Mucosa of descending colon (tissue), 3 donors: Measurements from ENCODE around the gene SSR4. TPM values are rescaled to one million over a fixed set of nuclear protein-coding genes. Genes with fewer than 3 reads are reported as not detected.

Experiments used
- ATAC-seq: fragments of 200-7000 bp; cut with Tn5 transposase; one replicate; pipeline ENCODE4 v1.9.1; 2020; ENCODE audit warnings: mild to moderate bottlenecking, moderate library complexity
- DNase-seq, 3 donors: peaks; one replicate each; pipeline ENCODE4 v3.0.0-alpha.2; 2020
- H3K36me3 ChIP-seq: fragments of 200-600 bp; one replicate; pipeline ENCODE4 v1.8.0; 2021; ENCODE audit warnings: low read depth, mild to moderate bottlenecking
- H3K4me1 ChIP-seq: fragments of 200-600 bp; one replicate; pipeline ENCODE4 v1.8.0; 2021; ENCODE audit warnings: low read depth, mild to moderate bottlenecking
- H3K4me3 ChIP-seq: fragments of 200-600 bp; one replicate; pipeline ENCODE4 v1.8.0; 2021; ENCODE audit warnings: mild to moderate bottlenecking
- H3K9me3 ChIP-seq: fragments of 200-600 bp; one replicate; pipeline ENCODE4 v1.8.0; 2021; ENCODE audit warnings: mild to moderate bottlenecking
- CTCF ChIP-seq: fragments of 200-600 bp; IDR thresholded peaks from one replicate; pipeline ENCODE4 v1.8.0; 2022; ENCODE audit warnings: antibody characterized with exemption, mild to moderate bottlenecking
- intact Hi-C, 2 donors: fragments of 100-400 bp; cut with DNase I in 1 of 2; cut with micrococcal nuclease in 1 of 2; formaldehyde crosslinking; loops; one replicate each; pipeline versions ENCODE4 v1.11.0 to v1.11.1; 2022; cut with DNase I, micrococcal nuclease
- total RNA-seq, 3 donors: library from RNA; stranded (reverse); fragmentation: NEBNext Ultra II Directional in 2 of 3; extraction: Animal tissue kit (Norgen Biotek cat#: 25700) in 2 of 3; gene quantifications; one replicate each; pipeline versions ENCODE4 v1.2.1 to v1.2.4, GENCODE V29; 2021 to 2023
- donor health status: DM: no; HTN: no; CAD: no; lungs with moderate emphysema.
- donor health status: DM: no; HTN: no; CAD: no.
- donor health status: DM: no; HTN: yes; CAD: no.

SSR4 gene
- total RNA-seq, 3 donors from 2014 or later, result 129 to 297 (median 174) TPM

GRCh38 chrX:153782871-153783270 is 11.6 kb upstream of the SSR4 start:
- H3K4me3 ChIP-seq, result no peak overlapping the region
- intact Hi-C loops, result no loop called here
- no peaks in the 10 kb centered on the region for H3K9me3 ChIP-seq
- no peaks in the 10 kb centered on the region for H3K4me1 ChIP-seq
- TF ChIP-seq CTCF, result no peak
- no peaks in the 10 kb centered on the region for H3K36me3 ChIP-seq
- ATAC-seq (no peak), DNase-seq (no peak)

GRCh38 chrX:153783378-153784013 is 11.0 kb upstream of the SSR4 start:
- no peaks in the 10 kb centered on the region for H3K9me3 ChIP-seq
- H3K36me3 ChIP-seq, result no peaks in the 10 kb centered on the region
- H3K4me3 ChIP-seq, result no peak overlapping the region
- DNase-seq (no peak), ATAC-seq (no peak)
- intact Hi-C loops, result no loop called here
- TF ChIP-seq CTCF, result no peak
- H3K4me1 ChIP-seq, result no peaks in the 10 kb centered on the region

- intact Hi-C loops, result no loop called here
- H3K36me3 ChIP-seq, result no peaks in the 10 kb centered on the region
- ATAC-seq (no peak), DNase-seq (no peak)
- TF ChIP-seq CTCF, result no peak
- H3K9me3 ChIP-seq, result no peaks in the 10 kb centered on the region
- no peaks in the 10 kb centered on the region for H3K4me1 ChIP-seq
- no peak overlapping the region for H3K4me3 ChIP-seq
Observed at GRCh38 chrX:153784325-153784967, 10.0 kb upstream of the SSR4 start.

GRCh38 chrX:153786669-153787068 is 7.8 kb upstream of the SSR4 start:
- Histone ChIP-seq H3K9me3 (no peaks in the 10 kb centered on the region), H3K4me3 (no peak overlapping the region), H3K36me3 (no peaks in the 10 kb centered on the region), H3K4me1 (no peaks in the 10 kb centered on the region)
- no peak for ATAC-seq
- intact Hi-C loops, result no loop called here
- no peak for DNase-seq
- TF ChIP-seq CTCF, result no peak

- TF ChIP-seq CTCF, result no peak
- Histone ChIP-seq H3K9me3 (no peaks in the 10 kb centered on the region), H3K4me3 (no peak overlapping the region), H3K36me3 (no peaks in the 10 kb centered on the region), H3K4me1 (peaks cover 3% of the 10 kb centered on the region)
- ATAC-seq, result no peak
- intact Hi-C loops, result no loop called here
- no peak for DNase-seq
Observed at GRCh38 chrX:153789654-153790053, 4.8 kb upstream of the SSR4 start.
